Neural cell (in vitro differentiated cells): ENCODE measurements around the gene INSIG1.

Experiments used
- EP300 ChIP-seq: fragments of 450-650 bp; conservative IDR thresholded peaks from 2 replicates; pipeline ENCODE4 v1.6.1; 2014; ENCODE audit warnings: antibody characterized with exemption, mild to moderate bottlenecking, moderate library complexity; ENCODE audit not compliant: poor library complexity, severe bottlenecking
- EZH2 ChIP-seq: fragments of 200-600, 300-800 bp; shearing (Covaris generic), sonication (generic); IDR thresholded peaks from 2 replicates; pipeline ENCODE4 v1.6.1; 2014; ENCODE audit warnings: antibody characterized with exemption, low read length, borderline replicate concordance, mild to moderate bottlenecking; ENCODE audit not compliant: insufficient read depth, poor library complexity, severe bottlenecking
- MXI1 ChIP-seq: fragments of 450-650 bp; conservative IDR thresholded peaks from 2 replicates; pipeline ENCODE4 v1.6.1; 2014; ENCODE audit warnings: antibody characterized with exemption, mild to moderate bottlenecking; ENCODE audit not compliant: poor library complexity, severe bottlenecking
- POLR2AphosphoS5 ChIP-seq: IDR thresholded peaks from 2 replicates; pipeline ENCODE4 v1.6.1; 2012
- RAD21 ChIP-seq: fragments of 450-650 bp; conservative IDR thresholded peaks from 2 replicates; pipeline ENCODE4 v1.6.1; 2014; ENCODE audit warnings: antibody characterized with exemption, mild to moderate bottlenecking, moderate library complexity
- SMC3 ChIP-seq: fragments of 450-650 bp; conservative IDR thresholded peaks from 2 replicates; pipeline ENCODE4 v1.6.1; 2014; ENCODE audit warnings: antibody characterized with exemption, mild to moderate bottlenecking, moderate library complexity; ENCODE audit not compliant: poor library complexity
- TAF1 ChIP-seq: IDR thresholded peaks from 2 replicates; pipeline ENCODE4 v1.6.1; 2012; ENCODE audit warnings: low read depth
- TF ChIP-seq, protein P1 (sequence below): fragments of 450-650 bp; IDR thresholded peaks from 2 replicates; pipeline ENCODE4 v1.5.1; 2014; ENCODE audit warnings: antibody characterized with exemption, mild to moderate bottlenecking, moderate library complexity; ENCODE audit not compliant: poor library complexity, severe bottlenecking
- TF ChIP-seq, protein P2 (sequence below): IDR thresholded peaks from 2 replicates; pipeline ENCODE4 v1.6.1; 2012; ENCODE audit warnings: borderline replicate concordance

DNA sequence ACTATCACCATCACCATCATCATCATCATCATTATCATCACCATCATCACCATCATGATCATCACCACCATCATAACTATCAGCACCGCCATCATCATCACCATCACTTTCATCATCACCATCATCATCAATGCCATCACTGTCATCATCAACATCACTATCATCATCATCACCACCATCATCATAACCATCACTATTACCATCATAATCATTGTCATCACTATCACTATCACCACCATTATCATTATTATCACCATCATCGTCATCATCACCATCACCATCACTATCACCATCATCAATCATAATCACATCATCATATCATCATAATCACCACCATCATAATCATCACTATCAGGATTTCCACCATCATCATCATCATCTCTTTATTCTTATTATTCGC lies 20.6 kb downstream of the INSIG1 start:
- TF ChIP-seq, protein P1, sequence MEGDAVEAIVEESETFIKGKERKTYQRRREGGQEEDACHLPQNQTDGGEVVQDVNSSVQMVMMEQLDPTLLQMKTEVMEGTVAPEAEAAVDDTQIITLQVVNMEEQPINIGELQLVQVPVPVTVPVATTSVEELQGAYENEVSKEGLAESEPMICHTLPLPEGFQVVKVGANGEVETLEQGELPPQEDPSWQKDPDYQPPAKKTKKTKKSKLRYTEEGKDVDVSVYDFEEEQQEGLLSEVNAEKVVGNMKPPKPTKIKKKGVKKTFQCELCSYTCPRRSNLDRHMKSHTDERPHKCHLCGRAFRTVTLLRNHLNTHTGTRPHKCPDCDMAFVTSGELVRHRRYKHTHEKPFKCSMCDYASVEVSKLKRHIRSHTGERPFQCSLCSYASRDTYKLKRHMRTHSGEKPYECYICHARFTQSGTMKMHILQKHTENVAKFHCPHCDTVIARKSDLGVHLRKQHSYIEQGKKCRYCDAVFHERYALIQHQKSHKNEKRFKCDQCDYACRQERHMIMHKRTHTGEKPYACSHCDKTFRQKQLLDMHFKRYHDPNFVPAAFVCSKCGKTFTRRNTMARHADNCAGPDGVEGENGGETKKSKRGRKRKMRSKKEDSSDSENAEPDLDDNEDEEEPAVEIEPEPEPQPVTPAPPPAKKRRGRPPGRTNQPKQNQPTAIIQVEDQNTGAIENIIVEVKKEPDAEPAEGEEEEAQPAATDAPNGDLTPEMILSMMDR = no peak
- TF ChIP-seq, protein P2, sequence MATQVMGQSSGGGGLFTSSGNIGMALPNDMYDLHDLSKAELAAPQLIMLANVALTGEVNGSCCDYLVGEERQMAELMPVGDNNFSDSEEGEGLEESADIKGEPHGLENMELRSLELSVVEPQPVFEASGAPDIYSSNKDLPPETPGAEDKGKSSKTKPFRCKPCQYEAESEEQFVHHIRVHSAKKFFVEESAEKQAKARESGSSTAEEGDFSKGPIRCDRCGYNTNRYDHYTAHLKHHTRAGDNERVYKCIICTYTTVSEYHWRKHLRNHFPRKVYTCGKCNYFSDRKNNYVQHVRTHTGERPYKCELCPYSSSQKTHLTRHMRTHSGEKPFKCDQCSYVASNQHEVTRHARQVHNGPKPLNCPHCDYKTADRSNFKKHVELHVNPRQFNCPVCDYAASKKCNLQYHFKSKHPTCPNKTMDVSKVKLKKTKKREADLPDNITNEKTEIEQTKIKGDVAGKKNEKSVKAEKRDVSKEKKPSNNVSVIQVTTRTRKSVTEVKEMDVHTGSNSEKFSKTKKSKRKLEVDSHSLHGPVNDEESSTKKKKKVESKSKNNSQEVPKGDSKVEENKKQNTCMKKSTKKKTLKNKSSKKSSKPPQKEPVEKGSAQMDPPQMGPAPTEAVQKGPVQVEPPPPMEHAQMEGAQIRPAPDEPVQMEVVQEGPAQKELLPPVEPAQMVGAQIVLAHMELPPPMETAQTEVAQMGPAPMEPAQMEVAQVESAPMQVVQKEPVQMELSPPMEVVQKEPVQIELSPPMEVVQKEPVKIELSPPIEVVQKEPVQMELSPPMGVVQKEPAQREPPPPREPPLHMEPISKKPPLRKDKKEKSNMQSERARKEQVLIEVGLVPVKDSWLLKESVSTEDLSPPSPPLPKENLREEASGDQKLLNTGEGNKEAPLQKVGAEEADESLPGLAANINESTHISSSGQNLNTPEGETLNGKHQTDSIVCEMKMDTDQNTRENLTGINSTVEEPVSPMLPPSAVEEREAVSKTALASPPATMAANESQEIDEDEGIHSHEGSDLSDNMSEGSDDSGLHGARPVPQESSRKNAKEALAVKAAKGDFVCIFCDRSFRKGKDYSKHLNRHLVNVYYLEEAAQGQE = no peak
- TF ChIP-seq RAD21 = no peak
- TF ChIP-seq SMC3 = no peak
- no peak for TF ChIP-seq EZH2
- no peak for TF ChIP-seq MXI1
- TF ChIP-seq POLR2AphosphoS5 = no peak
- TF ChIP-seq TAF1 = no peak
- no peak for TF ChIP-seq EP300
